ENCODE data around the gene TMEM225B. TPM values are rescaled to one million over a fixed set of nuclear protein-coding genes. Genes with fewer than 3 reads are reported as not detected.

The TMEM225B gene
- total RNA-seq, 4 donors from 2014 or later, result 0.68 to 1.6 TPM; not detected in 2

GRCh38 chr7:99596408-99596955, 1.6 kb upstream of the TMEM225B start:
- DNase-seq, result no peak
- WGBS, 2 donors (ENCODE audit: low coverage in 1 of 2), result 67 to 71% methylated on average over 1 of the region's 1 CpG
- intact Hi-C loops (cut with DNase I; ENCODE audit: low total_unique reads), result no loop called here
- Histone ChIP-seq H3K9me3 (no peaks in the 10 kb centered on the region), H3K4me1 (no peaks in the 10 kb centered on the region), H3K27me3 (no peaks in the 10 kb centered on the region), H3K36me3 (no peaks in the 10 kb centered on the region), H3K4me3 (no peak overlapping the region), H3K27ac (no peak overlapping the region)
- no peak for TF ChIP-seq EP300 (IDR thresholded peaks at IDR 0.05; ENCODE audit: low read depth)
- no peak for TF ChIP-seq CTCF (IDR thresholded peaks at IDR 0.05)
- TF ChIP-seq POLR2A (IDR thresholded peaks at IDR 0.05), result no peak
- no peak for TF ChIP-seq POLR2AphosphoS5 (IDR thresholded peaks at IDR 0.05)
- in situ Hi-C loops (cut with MboI; ENCODE audit: low pct_ligation_motif_present in 1 of 4, low pct_unique_long_range_greater_than_20kb in 1 of 4, low sequenced_read_pairs in 3 of 4), result no loop called here

GRCh38 chr7:99599836-99600235, 1.8 kb downstream of the TMEM225B start:
- in situ Hi-C loops (cut with MboI; ENCODE audit: low pct_ligation_motif_present in 1 of 4, low pct_unique_long_range_greater_than_20kb in 1 of 4, low sequenced_read_pairs in 3 of 4) (no loop called here), intact Hi-C loops (cut with DNase I; ENCODE audit: low total_unique reads) (no loop called here)
- no peak overlapping the region for H3K4me3 ChIP-seq
- no peaks in the 10 kb centered on the region for H3K9me3 ChIP-seq
- no peaks in the 10 kb centered on the region for H3K36me3 ChIP-seq
- TF ChIP-seq POLR2AphosphoS5 (IDR thresholded peaks at IDR 0.05), result no peak
- no peak for TF ChIP-seq EP300 (IDR thresholded peaks at IDR 0.05; ENCODE audit: low read depth)
- no peak for TF ChIP-seq CTCF (IDR thresholded peaks at IDR 0.05)
- TF ChIP-seq POLR2A (IDR thresholded peaks at IDR 0.05), result no peak
- H3K4me1 ChIP-seq, result no peaks in the 10 kb centered on the region
- 50 to 83% methylated on average over 2 to 4 of the region's 4 CpGs for WGBS, 2 donors (ENCODE audit: low coverage in 1 of 2)
- no peak overlapping the region for H3K27ac ChIP-seq
- H3K27me3 ChIP-seq, result no peaks in the 10 kb centered on the region
- DNase-seq, result no peak

- no peaks in the 10 kb centered on the region for H3K4me1 ChIP-seq
- no peaks in the 10 kb centered on the region for H3K27me3 ChIP-seq
- 40 to 69% methylated on average over 1 to 7 of the region's 7 CpGs for WGBS, 2 donors (ENCODE audit: low coverage in 1 of 2)
- H3K36me3 ChIP-seq, result no peaks in the 10 kb centered on the region
- TF ChIP-seq POLR2A (IDR thresholded peaks at IDR 0.05) (no peak), CTCF (IDR thresholded peaks at IDR 0.05) (no peak)
- no peak for DNase-seq
- intact Hi-C loops (cut with DNase I; ENCODE audit: low total_unique reads) (no loop called here), in situ Hi-C loops (cut with MboI; ENCODE audit: low pct_ligation_motif_present in 1 of 4, low pct_unique_long_range_greater_than_20kb in 1 of 4, low sequenced_read_pairs in 3 of 4) (no loop called here)
- no peak overlapping the region for H3K27ac ChIP-seq
- H3K9me3 ChIP-seq, result no peaks in the 10 kb centered on the region
- no peak overlapping the region for H3K4me3 ChIP-seq
Observed at GRCh38 chr7:99601656-99602310, 3.7 kb downstream of the TMEM225B start.

GRCh38 chr7:99605527-99605926, 7.5 kb downstream of the TMEM225B start:
- Histone ChIP-seq H3K27me3 (no peaks in the 10 kb centered on the region), H3K36me3 (no peaks in the 10 kb centered on the region), H3K4me3 (no peak overlapping the region), H3K9me3 (no peaks in the 10 kb centered on the region), H3K4me1 (no peaks in the 10 kb centered on the region), H3K27ac (no peak overlapping the region)
- 95 to 96% methylated on average over 4 to 7 of the region's 7 CpGs for WGBS, 2 donors (ENCODE audit: low coverage in 1 of 2)
- TF ChIP-seq POLR2AphosphoS5 (IDR thresholded peaks at IDR 0.05), result no peak
- TF ChIP-seq CTCF (IDR thresholded peaks at IDR 0.05), result no peak
- no peak for TF ChIP-seq POLR2A (IDR thresholded peaks at IDR 0.05)
- TF ChIP-seq EP300 (IDR thresholded peaks at IDR 0.05; ENCODE audit: low read depth), result no peak
- no peak for DNase-seq
- intact Hi-C loops (cut with DNase I; ENCODE audit: low total_unique reads), result no loop called here
- in situ Hi-C loops (cut with MboI; ENCODE audit: low pct_ligation_motif_present in 1 of 4, low pct_unique_long_range_greater_than_20kb in 1 of 4, low sequenced_read_pairs in 3 of 4), result no loop called here

Data from transverse colon (tissue), 4 donors.